DOHH2 (cell line): Measurements from ENCODE around the gene WWC1.

Source experiments
- H3F3A ChIP-seq: fragments of 200-600 bp; sonication (generic), shearing (Covaris generic); 2 replicates; pipeline ENCODE4 v1.6.0; 2016; ENCODE audit warnings: antibody characterized with exemption, mild to moderate bottlenecking; ENCODE audit not compliant: control insufficient read depth, insufficient read depth
- H3K27ac ChIP-seq: fragments of 200-600 bp; sonication (generic); 2 replicates; pipeline ENCODE4 v1.5.1; 2014; ENCODE audit warnings: low read depth, mild to moderate bottlenecking, low read length, moderate library complexity
- H3K27me3 ChIP-seq: fragments of 200-600 bp; sonication (generic); 2 replicates; pipeline ENCODE4 v1.6.1; 2014; ENCODE audit warnings: mild to moderate bottlenecking, low read length, mixed read lengths; ENCODE audit not compliant: control insufficient read depth
- H3K36me3 ChIP-seq: fragments of 200-600 bp; sonication (generic); 2 replicates; pipeline ENCODE4 v1.6.1; 2014; ENCODE audit warnings: mild to moderate bottlenecking, low read length, moderate library complexity, mixed read lengths; ENCODE audit not compliant: control insufficient read depth
- H3K4me1 ChIP-seq: fragments of 200-600 bp; sonication (generic); 2 replicates; pipeline ENCODE4 v1.6.1; 2014; ENCODE audit warnings: mild to moderate bottlenecking, low read length, mixed read lengths; ENCODE audit not compliant: control insufficient read depth
- H3K4me2 ChIP-seq: fragments of 200-600 bp; sonication (generic); 2 replicates; pipeline ENCODE4 v1.6.0; 2014; ENCODE audit warnings: mild to moderate bottlenecking, low read length, moderate library complexity
- H3K4me3 ChIP-seq: fragments of 200-600 bp; sonication (generic); 2 replicates; pipeline ENCODE4 v1.5.1; 2014; ENCODE audit warnings: mild to moderate bottlenecking, low read length, mixed read lengths
- H3K79me2 ChIP-seq: fragments of 200-600 bp; sonication (generic); 2 replicates; pipeline ENCODE4 v1.6.1; 2014; ENCODE audit warnings: mild to moderate bottlenecking, low read length, mixed read lengths; ENCODE audit not compliant: control insufficient read depth
- H3K9me2 ChIP-seq: fragments of 200-600 bp; sonication (generic); replicated peaks from 2 replicates; pipeline ENCODE4 v1.6.1; 2014; ENCODE audit warnings: mild to moderate bottlenecking, low read length, mixed read lengths; ENCODE audit not compliant: control insufficient read depth
- H3K9me3 ChIP-seq: fragments of 200-600 bp; sonication (generic); 2 replicates; pipeline ENCODE4 v1.6.1; 2014; ENCODE audit warnings: antibody characterized with exemption, low read length, mixed read lengths; ENCODE audit not compliant: control insufficient read depth, insufficient read depth
- H4K20me1 ChIP-seq: fragments of 200-600 bp; sonication (generic); 2 replicates; pipeline ENCODE4 v1.6.0; 2014; ENCODE audit warnings: low read depth, mild to moderate bottlenecking, antibody characterized with exemption, low read length, moderate library complexity; ENCODE audit not compliant: control insufficient read depth, insufficient read depth
- CTCF ChIP-seq: fragments of 200-600 bp; sonication (generic); IDR thresholded peaks from one replicate; pipeline ENCODE4 v1.5.1; 2014; ENCODE audit warnings: antibody characterized with exemption, mild to moderate bottlenecking, low read depth, low read length; ENCODE audit not compliant: poor library complexity, severe bottlenecking
- EZH2phosphoT487 ChIP-seq: fragments of 200-600 bp; sonication (generic); IDR thresholded peaks from 2 replicates; pipeline ENCODE4 v1.6.1; 2017; ENCODE audit warnings: borderline replicate concordance, mild to moderate bottlenecking, antibody characterized with exemption, low read length, moderate library complexity, mixed read lengths

The WWC1 gene

GRCh38 chr5:168460606-168461005 is 169.2 kb downstream of the WWC1 start:
- Histone ChIP-seq H3F3A (no peaks in the 10 kb centered on the region), H3K27ac (no peak overlapping the region), H3K4me1 (no peaks in the 10 kb centered on the region), H3K9me3 (no peaks in the 10 kb centered on the region), H3K9me2 (no peaks in the 10 kb centered on the region), H3K4me3 (no peak overlapping the region), H3K4me2 (no peak overlapping the region), H3K27me3 (no peaks in the 10 kb centered on the region), H3K79me2 (no peaks in the 10 kb centered on the region), H3K36me3 (no peaks in the 10 kb centered on the region), H4K20me1 (no peaks in the 10 kb centered on the region)
- no peak for TF ChIP-seq CTCF
- no peak for TF ChIP-seq EZH2phosphoT487

DNA sequence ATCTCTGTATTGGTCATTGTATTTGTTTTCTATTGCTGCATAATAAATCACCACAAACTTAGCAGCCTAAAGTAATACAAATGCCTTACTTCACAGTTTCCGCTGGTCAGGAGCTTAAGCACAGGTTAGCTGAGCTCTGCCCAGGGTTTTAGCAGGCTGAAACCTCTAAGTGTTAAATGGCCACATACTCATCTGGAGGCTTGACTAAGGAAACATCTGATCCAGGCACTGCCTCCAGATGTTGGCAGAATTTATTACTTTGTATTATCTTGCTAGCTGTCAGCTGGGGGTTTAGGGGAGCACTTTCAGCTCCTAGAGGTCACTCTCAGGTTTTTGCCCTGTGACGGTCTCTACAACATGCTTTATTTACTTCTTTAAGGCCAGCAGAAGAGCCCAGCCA is 171.6 kb downstream of the WWC1 start:
- H3K79me2 ChIP-seq, result no peaks in the 10 kb centered on the region
- H4K20me1 ChIP-seq, result no peaks in the 10 kb centered on the region
- no peaks in the 10 kb centered on the region for H3K4me1 ChIP-seq
- H3K27me3 ChIP-seq, result no peaks in the 10 kb centered on the region
- H3K4me2 ChIP-seq, result no peak overlapping the region
- H3F3A ChIP-seq, result no peaks in the 10 kb centered on the region
- H3K9me2 ChIP-seq, result no peaks in the 10 kb centered on the region
- H3K4me3 ChIP-seq, result no peak overlapping the region
- no peaks in the 10 kb centered on the region for H3K36me3 ChIP-seq
- TF ChIP-seq EZH2phosphoT487 (no peak), CTCF (no peak)
- no peaks in the 10 kb centered on the region for H3K9me3 ChIP-seq
- no peak overlapping the region for H3K27ac ChIP-seq

- Histone ChIP-seq H3K27me3 (no peaks in the 10 kb centered on the region), H3K79me2 (no peaks in the 10 kb centered on the region), H3K4me1 (no peaks in the 10 kb centered on the region), H3K36me3 (no peaks in the 10 kb centered on the region), H3K9me3 (no peaks in the 10 kb centered on the region), H3K4me2 (no peak overlapping the region), H3K27ac (no peak overlapping the region), H3F3A (no peaks in the 10 kb centered on the region), H3K9me2 (no peaks in the 10 kb centered on the region), H4K20me1 (no peaks in the 10 kb centered on the region), H3K4me3 (no peak overlapping the region)
- no peak for TF ChIP-seq CTCF
- no peak for TF ChIP-seq EZH2phosphoT487
These were observed 172.8 kb downstream of the WWC1 start for GRCh38 chr5:168464214-168464613.

- H3K27ac ChIP-seq, result no peak overlapping the region
These were observed 173.2 kb downstream of the WWC1 start for GRCh38 chr5:168464641-168465040.

More at GRCh38 chr5:168464641-168465040, 173.2 kb downstream of the WWC1 start:
- Histone ChIP-seq H3F3A (no peaks in the 10 kb centered on the region), H3K36me3 (no peaks in the 10 kb centered on the region), H3K9me3 (no peaks in the 10 kb centered on the region), H3K4me1 (no peaks in the 10 kb centered on the region), H3K79me2 (no peaks in the 10 kb centered on the region), H3K27me3 (no peaks in the 10 kb centered on the region), H3K4me3 (no peak overlapping the region), H3K4me2 (no peak overlapping the region), H3K9me2 (no peaks in the 10 kb centered on the region), H4K20me1 (no peaks in the 10 kb centered on the region)
- TF ChIP-seq CTCF, result no peak
- no peak for TF ChIP-seq EZH2phosphoT487
